ENCODE measurements around the gene PRMT1.

GRCh38 chr19:49651029-49651819 lies 25.8 kb upstream of the PRMT1 start:
- TF ChIP-seq CTCF (IDR thresholded peaks at IDR 0.05) (no peak), POLR2A (IDR thresholded peaks at IDR 0.05) (no peak)

All from right lobe of liver (tissue), 4 donors.